Glutamatergic neuron (in vitro differentiated cells): ENCODE measurements around the gene CAPN7. TPM values are rescaled to one million over a fixed set of nuclear protein-coding genes. Genes with fewer than 3 reads are reported as not detected.

Experiments
- DNase-seq: peaks from one replicate; pipeline ENCODE4 v3.0.0; 2022
- H3K27ac Mint-ChIP-seq: one replicate; pipeline ENCODE4 v1.8.0; 2020; ENCODE audit warnings: mild to moderate bottlenecking, mixed read lengths, inconsistent platforms; ENCODE audit not compliant: unreplicated experiment
- H3K27me3 Mint-ChIP-seq: one replicate; pipeline ENCODE4 v1.8.0; 2020; ENCODE audit warnings: mild to moderate bottlenecking, moderate library complexity, mixed read lengths, inconsistent platforms; ENCODE audit not compliant: unreplicated experiment
- H3K36me3 Mint-ChIP-seq: one replicate; pipeline ENCODE4 v1.8.0; 2020; ENCODE audit warnings: mild to moderate bottlenecking, mixed read lengths, inconsistent platforms; ENCODE audit not compliant: unreplicated experiment
- H3K4me1 Mint-ChIP-seq: one replicate; pipeline ENCODE4 v1.8.0; 2020; ENCODE audit warnings: mild to moderate bottlenecking, low read depth, mixed read lengths, inconsistent platforms; ENCODE audit not compliant: unreplicated experiment
- H3K4me3 Mint-ChIP-seq: one replicate; pipeline ENCODE4 v1.8.0; 2020; ENCODE audit warnings: mild to moderate bottlenecking, mixed read lengths, inconsistent platforms; ENCODE audit not compliant: unreplicated experiment
- H3K9me3 Mint-ChIP-seq: one replicate; pipeline ENCODE4 v1.8.0; 2020; ENCODE audit warnings: mild to moderate bottlenecking, moderate library complexity, mixed read lengths, inconsistent platforms; ENCODE audit not compliant: unreplicated experiment
- total RNA-seq: library from RNA; stranded (reverse); fragmentation: NEBNext Ultra II Directional; extraction: Animal tissue kit (Norgen Biotek cat#: 25700); gene quantifications from one replicate; pipeline ENCODE4 v1.2.1, GENCODE V29; 2021; ENCODE audit not compliant: unreplicated experiment
- TF ChIP-seq, protein P1 (sequence below): fragments of 200-600 bp; sonication (generic); IDR thresholded peaks from one replicate; pipeline ENCODE4 v1.5.0; 2021; ENCODE audit not compliant: partially characterized antibody, unreplicated experiment

The CAPN7 gene
- total RNA-seq, 1 donor from 2014 or later = 30.2 TPM

DNA sequence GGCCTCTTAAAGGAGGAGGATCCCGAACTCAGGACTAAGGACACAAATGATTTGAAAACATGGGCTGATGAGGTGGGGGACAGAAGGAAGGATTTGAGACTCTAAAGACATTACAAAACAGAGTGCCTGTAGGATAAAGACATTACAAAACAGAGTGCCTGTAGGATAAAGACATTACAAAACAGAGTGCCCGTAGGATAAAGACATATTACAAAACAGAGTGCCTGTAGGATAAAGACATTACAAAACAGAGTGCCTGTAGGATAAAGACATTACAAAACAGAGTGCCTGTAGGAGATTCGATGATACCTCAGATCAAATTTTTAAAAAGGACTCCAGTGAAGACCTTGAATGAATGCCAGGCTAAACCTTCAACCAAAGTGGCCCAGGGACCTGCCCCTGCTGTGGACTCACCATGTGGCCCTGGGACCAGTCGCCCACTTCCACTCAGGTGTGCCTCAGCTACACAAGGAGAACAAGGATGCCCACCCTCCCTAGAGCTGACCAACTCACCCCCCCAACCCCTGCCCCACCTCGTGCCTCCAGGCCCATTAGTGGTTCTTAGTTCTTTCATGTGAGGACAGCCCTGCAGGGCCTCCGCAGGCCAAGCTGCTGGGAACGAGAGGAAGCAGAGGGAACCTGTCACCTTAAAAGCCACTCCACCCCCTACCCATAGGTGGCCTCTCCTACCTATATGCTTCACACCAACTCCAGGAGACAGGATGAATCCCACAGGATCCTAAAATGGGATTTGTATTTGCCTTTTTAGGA, 66.6 kb downstream of the CAPN7 start:
- DNase-seq = no peak
- TF ChIP-seq, protein P1, sequence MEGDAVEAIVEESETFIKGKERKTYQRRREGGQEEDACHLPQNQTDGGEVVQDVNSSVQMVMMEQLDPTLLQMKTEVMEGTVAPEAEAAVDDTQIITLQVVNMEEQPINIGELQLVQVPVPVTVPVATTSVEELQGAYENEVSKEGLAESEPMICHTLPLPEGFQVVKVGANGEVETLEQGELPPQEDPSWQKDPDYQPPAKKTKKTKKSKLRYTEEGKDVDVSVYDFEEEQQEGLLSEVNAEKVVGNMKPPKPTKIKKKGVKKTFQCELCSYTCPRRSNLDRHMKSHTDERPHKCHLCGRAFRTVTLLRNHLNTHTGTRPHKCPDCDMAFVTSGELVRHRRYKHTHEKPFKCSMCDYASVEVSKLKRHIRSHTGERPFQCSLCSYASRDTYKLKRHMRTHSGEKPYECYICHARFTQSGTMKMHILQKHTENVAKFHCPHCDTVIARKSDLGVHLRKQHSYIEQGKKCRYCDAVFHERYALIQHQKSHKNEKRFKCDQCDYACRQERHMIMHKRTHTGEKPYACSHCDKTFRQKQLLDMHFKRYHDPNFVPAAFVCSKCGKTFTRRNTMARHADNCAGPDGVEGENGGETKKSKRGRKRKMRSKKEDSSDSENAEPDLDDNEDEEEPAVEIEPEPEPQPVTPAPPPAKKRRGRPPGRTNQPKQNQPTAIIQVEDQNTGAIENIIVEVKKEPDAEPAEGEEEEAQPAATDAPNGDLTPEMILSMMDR = no peak
- Mint-ChIP-seq H3K27ac (no peak overlapping the region), H3K9me3 (no peaks in the 10 kb centered on the region), H3K4me1 (peaks cover 6% of the 10 kb centered on the region), H3K27me3 (no peaks in the 10 kb centered on the region), H3K36me3 (no peaks in the 10 kb centered on the region), H3K4me3 (no peak overlapping the region)

DNA sequence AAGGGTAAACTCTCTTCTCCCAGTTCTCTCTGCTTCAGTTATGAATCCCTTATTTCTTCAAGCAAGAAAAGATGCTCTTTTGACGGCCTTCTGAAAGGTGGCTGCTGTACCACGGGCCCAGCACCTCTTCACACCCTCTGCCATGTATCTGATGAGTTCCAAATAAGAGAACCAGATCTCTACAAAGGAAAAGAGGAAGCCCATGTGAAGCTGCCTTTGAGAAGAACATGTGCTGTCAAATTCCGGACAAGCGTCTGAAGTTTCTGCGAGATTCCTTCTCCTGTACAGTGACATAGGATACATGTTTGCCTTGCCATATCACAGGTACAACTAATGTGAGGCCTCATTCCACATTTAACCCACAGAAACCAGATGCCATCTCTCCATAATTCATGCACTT, 67.2 kb downstream of the CAPN7 start:
- Mint-ChIP-seq H3K36me3 (no peaks in the 10 kb centered on the region), H3K27me3 (no peaks in the 10 kb centered on the region), H3K27ac (no peak overlapping the region), H3K4me3 (no peak overlapping the region), H3K9me3 (no peaks in the 10 kb centered on the region), H3K4me1 (peaks cover 7% of the 10 kb centered on the region)
- DNase-seq = no peak
- TF ChIP-seq, protein P1 = no peak

DNA sequence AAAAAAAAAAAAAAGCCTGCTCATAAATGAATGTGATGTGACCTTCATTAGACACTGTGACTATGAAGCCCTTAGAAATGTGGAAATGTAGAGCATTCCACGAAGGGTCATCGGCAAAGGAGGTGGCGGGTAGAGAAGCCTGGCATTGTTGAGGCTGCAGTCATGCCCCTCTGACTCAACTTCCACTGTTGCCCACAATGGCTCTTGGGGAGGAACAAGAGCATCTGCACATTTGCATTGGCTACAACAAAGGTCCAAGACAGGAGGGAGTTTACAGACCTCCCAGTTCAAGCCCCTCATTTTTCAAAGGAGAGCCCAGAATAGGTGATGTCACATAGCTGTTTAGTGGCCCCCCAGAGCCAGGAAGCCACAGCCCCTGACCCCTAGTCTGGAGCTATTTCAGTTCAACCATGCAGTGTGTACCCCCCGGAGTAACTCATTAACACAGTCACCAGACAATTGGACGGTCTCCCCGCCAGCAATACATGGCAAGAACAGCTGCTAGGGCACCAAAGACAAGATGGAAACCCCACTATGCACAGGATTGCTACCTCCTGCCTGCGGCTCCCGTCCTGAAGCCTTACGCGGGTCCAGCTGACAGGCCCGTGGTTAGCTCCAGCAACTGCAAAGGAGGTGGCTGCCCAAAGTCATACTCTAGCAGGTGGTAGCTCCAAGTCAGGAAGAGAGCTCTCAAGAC, 70.1 kb downstream of the CAPN7 start:
- H3K36me3 Mint-ChIP-seq = no peaks in the 10 kb centered on the region
- no peak overlapping the region for H3K4me3 Mint-ChIP-seq

DNA sequence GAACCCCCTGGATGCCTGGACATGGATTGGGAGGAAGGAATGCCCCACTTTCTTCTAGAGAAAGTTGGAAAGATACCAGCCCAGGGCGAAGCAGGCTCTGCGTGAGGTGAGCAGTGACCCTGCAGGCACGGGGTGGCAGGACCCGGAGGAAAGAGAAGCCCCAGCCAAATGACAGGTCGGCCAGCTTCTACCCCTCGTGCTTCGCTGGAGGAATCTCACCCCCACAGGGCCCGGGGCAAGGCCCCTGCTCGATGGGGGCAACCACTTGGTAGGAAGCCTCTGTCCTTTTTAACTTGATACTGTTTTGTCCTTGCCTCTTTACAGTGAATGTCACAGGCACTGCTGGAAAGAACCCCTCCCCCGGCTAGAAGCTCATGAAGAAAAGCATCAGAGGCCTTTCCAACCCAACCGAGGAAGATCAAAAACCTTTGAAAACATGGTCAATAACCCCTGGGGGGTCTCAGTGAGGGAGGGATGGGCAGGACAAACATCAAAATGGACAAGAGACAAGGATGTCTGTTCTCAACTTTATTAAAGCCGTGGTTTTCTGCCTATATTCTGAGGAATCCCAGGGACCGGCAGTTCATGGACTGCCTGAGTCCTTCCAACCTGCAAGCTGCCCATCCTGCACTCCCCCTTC, 71.9 kb downstream of the CAPN7 start:
- Mint-ChIP-seq H3K36me3 (no peaks in the 10 kb centered on the region), H3K4me1 (peaks cover 5% of the 10 kb centered on the region), H3K27ac (no peak overlapping the region), H3K4me3 (no peak overlapping the region), H3K27me3 (no peaks in the 10 kb centered on the region), H3K9me3 (no peaks in the 10 kb centered on the region)
- DNase-seq = no peak
- TF ChIP-seq, protein P1 = no peak

More for the DNA sequence above, 70.1 kb downstream of the CAPN7 start:
- H3K9me3 Mint-ChIP-seq = no peaks in the 10 kb centered on the region
- H3K4me1 Mint-ChIP-seq = peaks cover 5% of the 10 kb centered on the region
- no peak overlapping the region for H3K27ac Mint-ChIP-seq
- TF ChIP-seq, protein P1 = no peak
- DNase-seq = no peak
- no peaks in the 10 kb centered on the region for H3K27me3 Mint-ChIP-seq

DNA sequence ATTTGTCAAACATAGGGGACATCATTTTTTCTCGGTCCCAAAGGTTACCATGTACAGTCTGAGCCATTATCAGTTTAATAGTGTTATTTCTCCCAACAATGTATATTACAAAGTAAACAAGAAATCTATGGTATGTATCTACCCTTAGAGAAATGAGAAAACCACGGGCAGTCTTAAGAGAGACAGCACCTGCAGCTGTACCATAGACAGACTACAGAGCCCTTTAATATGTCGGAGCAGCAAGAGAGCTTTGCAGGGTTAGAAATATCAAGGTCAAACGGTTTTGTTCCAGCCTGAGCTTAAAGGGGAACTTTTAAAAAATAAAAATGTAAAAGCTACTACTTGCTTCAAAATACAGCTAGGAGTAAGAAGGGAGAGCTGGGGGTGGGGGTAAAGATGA, 73.2 kb downstream of the CAPN7 start:
- Mint-ChIP-seq H3K27ac (no peak overlapping the region), H3K9me3 (no peaks in the 10 kb centered on the region), H3K4me3 (no peak overlapping the region), H3K4me1 (peaks cover 4% of the 10 kb centered on the region), H3K36me3 (no peaks in the 10 kb centered on the region), H3K27me3 (no peaks in the 10 kb centered on the region)
- TF ChIP-seq, protein P1 = no peak
- no peak for DNase-seq
